DND-41 (cell line): ENCODE measurements around the gene FRK.

ENCODE experiments used
- CTCF ChIP-seq: IDR thresholded peaks from 2 replicates; pipeline ENCODE4 v1.5.1; 2012; ENCODE audit warnings: borderline replicate concordance, low read length, moderate library complexity, mild to moderate bottlenecking; ENCODE audit not compliant: poor library complexity, severe bottlenecking; ENCODE audit errors: extremely low read depth
- EZH2 ChIP-seq: IDR thresholded peaks from 3 replicates; pipeline ENCODE4 v1.6.1; 2012; ENCODE audit warnings: borderline replicate concordance, low read depth, mild to moderate bottlenecking, moderate library complexity, low read length, inconsistent platforms; ENCODE audit not compliant: severe bottlenecking

- TF ChIP-seq CTCF, result no peak
- TF ChIP-seq EZH2, result no peak
Observed at GRCh38 chr6:115908906-115909559, 151.7 kb downstream of the FRK start.
